IMR-90 (cell line): ENCODE measurements around the gene PELI1. TPM values are rescaled to one million over a fixed set of nuclear protein-coding genes. Genes with fewer than 3 reads are reported as not detected.

ENCODE experiments used
- ATAC-seq: fragments of 200-7000 bp; cut with Tn5 transposase; 2 replicates; pipeline ENCODE4 v1.9.1; 2020; ENCODE audit warnings: low read depth, mild to moderate bottlenecking, moderate library complexity
- BruUV-seq: library from RNA; stranded (reverse); fragments of 400-500 nt; replicated peaks from 2 replicates; lab custom pipeline; 2021; lab: Mats Ljungman, UMichigan
- CTCF ChIA-PET: fragments of 300-600 bp; formaldehyde crosslinking; extraction: SDS; loops from one replicate; lab custom pipeline; 2021; ENCODE audit warnings: antibody characterized with exemption; lab: Yijun Ruan, JAX
- POLR2A ChIA-PET: fragments of 300-600 bp; sonication (Branson Sonifier 250); formaldehyde crosslinking; loops from one replicate; lab custom pipeline; 2022; ENCODE audit warnings: antibody characterized with exemption; ENCODE audit not compliant: unreplicated experiment; lab: Charles Lee
- DNase-seq: peaks from one replicate; pipeline ENCODE4 v3.0.0; 2013
- H2AFZ ChIP-seq: replicated peaks from 2 replicates; pipeline ENCODE3; 2013; ENCODE audit warnings: low read length, mild to moderate bottlenecking; ENCODE audit not compliant: poor library complexity
- H2AK5ac ChIP-seq: 2 replicates; pipeline ENCODE4 v1.6.1; 2013; ENCODE audit warnings: low read depth, low read length, inconsistent platforms
- H2AK9ac ChIP-seq: replicated peaks from 2 replicates; pipeline ENCODE3; 2013; ENCODE audit warnings: mild to moderate bottlenecking, low read depth, low read length, moderate library complexity; ENCODE audit not compliant: poor library complexity
- H2BK120ac ChIP-seq: 2 replicates; pipeline ENCODE4 v1.6.1; 2013; ENCODE audit warnings: low read depth, low read length, inconsistent platforms
- H2BK15ac ChIP-seq: 3 replicates; pipeline ENCODE4 v1.6.1; 2013; ENCODE audit warnings: low read depth, low read length, inconsistent platforms
- H2BK20ac ChIP-seq: 2 replicates; pipeline ENCODE4 v1.6.1; 2013; ENCODE audit warnings: low read depth, mild to moderate bottlenecking, inconsistent platforms, low read length, moderate library complexity
- H2BK5ac ChIP-seq: 2 replicates; pipeline ENCODE4 v1.6.1; 2013; ENCODE audit warnings: mild to moderate bottlenecking, low read depth, low read length, inconsistent platforms; ENCODE audit not compliant: poor library complexity, severe bottlenecking
- H3K14ac ChIP-seq: replicated peaks from 2 replicates; pipeline ENCODE4 v1.6.1; 2013; ENCODE audit warnings: low read depth, low read length, inconsistent platforms
- H3K18ac ChIP-seq: 2 replicates; pipeline ENCODE4 v1.6.1; 2013; ENCODE audit warnings: low read depth, low read length, control low read depth
- H3K23ac ChIP-seq: 2 replicates; pipeline ENCODE4 v1.6.1; 2013; ENCODE audit warnings: low read depth, low read length, inconsistent platforms
- H3K27ac ChIP-seq: 2 replicates; pipeline ENCODE4 v1.5.1; 2013; ENCODE audit warnings: mild to moderate bottlenecking, control low read depth, low read length; ENCODE audit not compliant: insufficient read depth
- H3K27me3 ChIP-seq: 2 replicates; pipeline ENCODE4 v1.6.1; 2013; ENCODE audit warnings: low read length; ENCODE audit not compliant: control insufficient read depth, insufficient read depth
- H3K36me3 ChIP-seq: 2 replicates; pipeline ENCODE4 v1.6.1; 2013; ENCODE audit warnings: low read length, mixed read lengths; ENCODE audit not compliant: control insufficient read depth, insufficient read depth
- H3K4ac ChIP-seq: 2 replicates; pipeline ENCODE4 v1.6.1; 2013; ENCODE audit warnings: low read depth, low read length, inconsistent platforms
- H3K4me1 ChIP-seq: 2 replicates; pipeline ENCODE4 v1.6.1; 2013; ENCODE audit warnings: low read length, mixed read lengths; ENCODE audit not compliant: control insufficient read depth, insufficient read depth
- H3K4me2 ChIP-seq: 2 replicates; pipeline ENCODE4 v1.6.1; 2013; ENCODE audit warnings: low read depth, mild to moderate bottlenecking, control low read depth, low read length, moderate library complexity
- H3K4me3 ChIP-seq: 2 replicates; pipeline ENCODE4 v1.5.1; 2013; ENCODE audit warnings: low read depth, mild to moderate bottlenecking, control low read depth, low read length, moderate library complexity; ENCODE audit not compliant: insufficient read depth
- H3K56ac ChIP-seq: 2 replicates; pipeline ENCODE4 v1.6.1; 2013; ENCODE audit warnings: low read length, inconsistent platforms; ENCODE audit not compliant: insufficient read depth; ENCODE audit errors: extremely low read depth
- H3K79me1 ChIP-seq, 2 experiments: 2 replicates each; pipeline ENCODE4 v1.6.1; 2013; ENCODE audit warnings: low read length in 2 of 2, inconsistent platforms in 1 of 2, low read depth in 1 of 2
- H3K9ac ChIP-seq: 2 replicates; pipeline ENCODE4 v1.6.1; 2013; ENCODE audit warnings: low read depth, low read length, control low read depth
- H3K9me1 ChIP-seq: 2 replicates; pipeline ENCODE4 v1.6.1; 2013; ENCODE audit warnings: low read length, inconsistent platforms; ENCODE audit not compliant: insufficient read depth
- H3K9me3 ChIP-seq: 2 replicates; pipeline ENCODE4 v1.6.1; 2013; ENCODE audit warnings: low read length; ENCODE audit not compliant: control insufficient read depth, insufficient read depth
- H4K20me1 ChIP-seq: 2 replicates; pipeline ENCODE4 v1.6.1; 2013; ENCODE audit warnings: low read length, inconsistent platforms; ENCODE audit not compliant: insufficient read depth
- H4K5ac ChIP-seq: 2 replicates; pipeline ENCODE4 v1.6.1; 2013; ENCODE audit warnings: mild to moderate bottlenecking, low read depth, low read length, control low read depth
- H4K8ac ChIP-seq, 2 experiments: 2 replicates each; pipeline ENCODE4 v1.6.1; 2013; ENCODE audit warnings: low read depth in 2 of 2, low read length in 2 of 2, control low read depth in 1 of 2, inconsistent platforms in 1 of 2
- H4K91ac ChIP-seq: 2 replicates; pipeline ENCODE4 v1.6.1; 2013; ENCODE audit warnings: low read depth, low read length, inconsistent platforms; ENCODE audit not compliant: insufficient read depth
- BHLHE40 ChIP-seq: fragments of 150-350 bp; IDR thresholded peaks from 2 replicates; pipeline ENCODE4 v1.6.1; 2016; ENCODE audit warnings: mild to moderate bottlenecking, low read depth, low read length
- CEBPB ChIP-seq: IDR thresholded peaks from 2 replicates; pipeline ENCODE4 v1.6.1; 2012; ENCODE audit warnings: low read depth, low read length, improper control_type of control experiment
- CHD1 ChIP-seq: IDR thresholded peaks from 2 replicates; pipeline ENCODE4 v1.6.1; 2012; ENCODE audit warnings: low read depth, low read length, improper control_type of control experiment
- MAFK ChIP-seq: IDR thresholded peaks from 2 replicates; pipeline ENCODE4 v1.6.1; 2012; ENCODE audit warnings: low read depth, low read length, improper control_type of control experiment
- MXI1 ChIP-seq: IDR thresholded peaks from 2 replicates; pipeline ENCODE4 v1.6.1; 2012; ENCODE audit warnings: low read depth, mild to moderate bottlenecking, low read length, moderate library complexity, borderline replicate concordance
- NFE2L2 ChIP-seq: fragments of 150-350 bp; IDR thresholded peaks from 2 replicates; pipeline ENCODE4 v1.6.1; 2016; ENCODE audit warnings: low read depth, mild to moderate bottlenecking, low read length
- POLR2A ChIP-seq: IDR thresholded peaks from 2 replicates; pipeline ENCODE4 v1.6.1; 2012; ENCODE audit warnings: mild to moderate bottlenecking, low read depth, low read length
- RAD21 ChIP-seq: IDR thresholded peaks from 2 replicates; pipeline ENCODE4 v1.6.1; 2012; ENCODE audit warnings: low read length, improper control_type of control experiment
- RCOR1 ChIP-seq: IDR thresholded peaks from 2 replicates; pipeline ENCODE4 v1.6.1; 2012; ENCODE audit warnings: mild to moderate bottlenecking, low read length, improper control_type of control experiment; ENCODE audit not compliant: insufficient replicate concordance
- WGBS, 2 experiments: methylation state at CpG; one replicate each; pipeline versions ENCODE4 v1.1.5 to v1.1.7; 2013; ENCODE audit warnings: missing lambda C conversion rate in 2 of 2; ENCODE audit not compliant: insufficient read length in 1 of 2; ENCODE audit errors: extremely low coverage in 2 of 2; 5-methylcytosine and 5-hydroxymethylcytosine counted together
- dilution Hi-C: fragments of 300-500 bp; cut with HindIII; formaldehyde crosslinking; loops from one replicate; pipeline ENCODE4 v1.14.3; 2018; ENCODE audit warnings: low sequenced_read_pairs; ENCODE audit not compliant: unreplicated experiment
- in situ Hi-C: fragments of 300-500 bp; cut with MboI; formaldehyde crosslinking; loops from 3 replicates; pipeline ENCODE4 v1.14.3; 2019; ENCODE audit warnings: low sequenced_read_pairs, inconsistent platforms, mixed read lengths
- intact Hi-C: fragments of 100-400 bp; cut with micrococcal nuclease; formaldehyde crosslinking; loops from 2 replicates; pipeline ENCODE4 v1.10.0; 2022
- polyA plus RNA-seq, 3 experiments: library from polyadenylated mRNA; depleted of rRNA; stranded (reverse); fragments of >200 nt; gene quantifications; 2 replicates each; pipeline ENCODE4 v1.2.3, GENCODE V29; 2012; ENCODE audit warnings: low replicate concordance in 1 of 3
- total RNA-seq: library from RNA; depleted of rRNA; stranded (reverse); fragments of >200 nt; gene quantifications from 2 replicates; pipeline ENCODE4 v1.2.3, GENCODE V29; 2012
- TF ChIP-seq, protein P1 (sequence below): conservative IDR thresholded peaks from 2 replicates; pipeline ENCODE4 v1.5.1; 2012; ENCODE audit warnings: mild to moderate bottlenecking, low read depth, low read length, improper control_type of control experiment
- TF ChIP-seq, protein P2 (sequence below): fragments of 150-350 bp; IDR thresholded peaks from 2 replicates; pipeline ENCODE4 v1.6.1; 2016; ENCODE audit warnings: low read depth, mild to moderate bottlenecking, low read length, moderate library complexity, borderline replicate concordance
- TF ChIP-seq, protein P3 (sequence below): fragments of 150-350 bp; IDR thresholded peaks from 2 replicates; pipeline ENCODE4 v1.6.1; 2017; ENCODE audit warnings: mild to moderate bottlenecking, antibody characterized with exemption, low read length, low read depth

PELI1 gene
- total and polyA plus RNA-seq, 2 of the 4 experiments (the other 2 are of a cell fraction): 2.2 to 2.5 TPM

DNA sequence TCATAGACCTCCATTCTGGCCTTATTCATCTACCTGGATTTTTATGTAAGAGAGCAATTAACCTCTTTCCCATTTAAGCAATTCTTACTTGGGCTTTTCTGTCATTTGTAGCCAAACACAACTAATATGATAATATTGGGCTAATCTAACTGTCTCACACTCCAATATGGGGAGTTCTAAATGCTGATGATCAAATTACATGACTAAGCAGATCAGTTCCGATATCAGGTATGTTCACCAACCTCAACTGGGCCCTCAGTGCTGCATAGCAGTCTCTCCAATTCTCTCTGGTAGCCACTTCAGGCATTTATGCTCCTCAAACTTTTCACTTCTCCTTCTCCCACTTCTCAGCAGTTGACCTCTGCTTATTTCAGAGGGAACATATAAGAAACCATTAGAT lies 64.0 kb downstream of the PELI1 start:
- no peaks in the 10 kb centered on the region for H3K9me3 ChIP-seq
- BruUV-seq: no TSS peak
- WGBS, 2 experiments: 86% methylated on average over 1 of the region's 1 CpG; no CpG with 5 or more reads in 1 of the 2 experiments
- no peak overlapping the region for H3K18ac ChIP-seq
- ChIA-PET POLR2A (no interaction called here), CTCF (interaction anchor here (0.7 kb wide), 1 partner anchor 444 kb away, joined by 4 read pairs; the partner anchor contains the start of gene AFTPH)
- no peak overlapping the region for H2BK20ac ChIP-seq
- TF ChIP-seq CEBPB (no peak), NFE2L2 (no peak), CHD1 (no peak), MXI1 (no peak), POLR2A (no peak), BHLHE40 (no peak), RCOR1 (no peak), RAD21 (no peak), MAFK (no peak)
- TF ChIP-seq, protein P1, sequence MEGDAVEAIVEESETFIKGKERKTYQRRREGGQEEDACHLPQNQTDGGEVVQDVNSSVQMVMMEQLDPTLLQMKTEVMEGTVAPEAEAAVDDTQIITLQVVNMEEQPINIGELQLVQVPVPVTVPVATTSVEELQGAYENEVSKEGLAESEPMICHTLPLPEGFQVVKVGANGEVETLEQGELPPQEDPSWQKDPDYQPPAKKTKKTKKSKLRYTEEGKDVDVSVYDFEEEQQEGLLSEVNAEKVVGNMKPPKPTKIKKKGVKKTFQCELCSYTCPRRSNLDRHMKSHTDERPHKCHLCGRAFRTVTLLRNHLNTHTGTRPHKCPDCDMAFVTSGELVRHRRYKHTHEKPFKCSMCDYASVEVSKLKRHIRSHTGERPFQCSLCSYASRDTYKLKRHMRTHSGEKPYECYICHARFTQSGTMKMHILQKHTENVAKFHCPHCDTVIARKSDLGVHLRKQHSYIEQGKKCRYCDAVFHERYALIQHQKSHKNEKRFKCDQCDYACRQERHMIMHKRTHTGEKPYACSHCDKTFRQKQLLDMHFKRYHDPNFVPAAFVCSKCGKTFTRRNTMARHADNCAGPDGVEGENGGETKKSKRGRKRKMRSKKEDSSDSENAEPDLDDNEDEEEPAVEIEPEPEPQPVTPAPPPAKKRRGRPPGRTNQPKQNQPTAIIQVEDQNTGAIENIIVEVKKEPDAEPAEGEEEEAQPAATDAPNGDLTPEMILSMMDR: no peak
- TF ChIP-seq, protein P2, sequence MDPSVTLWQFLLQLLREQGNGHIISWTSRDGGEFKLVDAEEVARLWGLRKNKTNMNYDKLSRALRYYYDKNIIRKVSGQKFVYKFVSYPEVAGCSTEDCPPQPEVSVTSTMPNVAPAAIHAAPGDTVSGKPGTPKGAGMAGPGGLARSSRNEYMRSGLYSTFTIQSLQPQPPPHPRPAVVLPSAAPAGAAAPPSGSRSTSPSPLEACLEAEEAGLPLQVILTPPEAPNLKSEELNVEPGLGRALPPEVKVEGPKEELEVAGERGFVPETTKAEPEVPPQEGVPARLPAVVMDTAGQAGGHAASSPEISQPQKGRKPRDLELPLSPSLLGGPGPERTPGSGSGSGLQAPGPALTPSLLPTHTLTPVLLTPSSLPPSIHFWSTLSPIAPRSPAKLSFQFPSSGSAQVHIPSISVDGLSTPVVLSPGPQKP: no peak
- TF ChIP-seq, protein P3, sequence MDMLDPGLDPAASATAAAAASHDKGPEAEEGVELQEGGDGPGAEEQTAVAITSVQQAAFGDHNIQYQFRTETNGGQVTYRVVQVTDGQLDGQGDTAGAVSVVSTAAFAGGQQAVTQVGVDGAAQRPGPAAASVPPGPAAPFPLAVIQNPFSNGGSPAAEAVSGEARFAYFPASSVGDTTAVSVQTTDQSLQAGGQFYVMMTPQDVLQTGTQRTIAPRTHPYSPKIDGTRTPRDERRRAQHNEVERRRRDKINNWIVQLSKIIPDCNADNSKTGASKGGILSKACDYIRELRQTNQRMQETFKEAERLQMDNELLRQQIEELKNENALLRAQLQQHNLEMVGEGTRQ: no peak
- ATAC-seq (no peak), DNase-seq (no peak)
- in situ Hi-C loops (no loop called here), intact Hi-C loops (no loop called here), dilution Hi-C loops (no loop called here)
- H2AK9ac ChIP-seq: no peak overlapping the region
- H4K8ac ChIP-seq: no peak overlapping the region
- H2BK5ac ChIP-seq: no peak overlapping the region
- no peak overlapping the region for H4K5ac ChIP-seq
- no peaks in the 10 kb centered on the region for H3K9me1 ChIP-seq
- no peak overlapping the region for H3K56ac ChIP-seq
- H3K27me3 ChIP-seq: peaks cover 4% of the 10 kb centered on the region
- H3K27ac ChIP-seq: no peak overlapping the region
- no peak overlapping the region for H4K91ac ChIP-seq
- H3K36me3 ChIP-seq: no peaks in the 10 kb centered on the region
- H3K9ac ChIP-seq: no peak overlapping the region
- H2AFZ ChIP-seq: no peak overlapping the region
- no peak overlapping the region for H2BK120ac ChIP-seq
- no peaks in the 10 kb centered on the region for H4K20me1 ChIP-seq
- H2AK5ac ChIP-seq: no peak overlapping the region
- no peak overlapping the region for H3K4me2 ChIP-seq
- no peaks in the 10 kb centered on the region for H3K4me1 ChIP-seq
- no peak overlapping the region for H3K23ac ChIP-seq
- no peak overlapping the region for H3K14ac ChIP-seq
- H3K4me3 ChIP-seq: no peak overlapping the region
- H3K4ac ChIP-seq: no peak overlapping the region
- no peaks in the 10 kb centered on the region for H3K79me1 ChIP-seq
- H2BK15ac ChIP-seq: no peak overlapping the region
